Sigmoid colon (tissue), 4 donors: ENCODE results near the gene ACTN1.

Experiments used
- EP300 ChIP-seq, 4 donors: sonication (generic); formaldehyde crosslinking; IDR thresholded peaks; one replicate each; pipeline ENCODE4 v1.6.1; 2017; ENCODE audit warnings: antibody characterized with exemption in 4 of 4
- POLR2AphosphoS5 ChIP-seq, 4 donors: sonication (generic); formaldehyde crosslinking; IDR thresholded peaks; one replicate each; pipeline ENCODE4 v1.6.1; 2017; ENCODE audit warnings: antibody characterized with exemption in 4 of 4
- TF ChIP-seq, protein P1 (sequence below), 4 experiments: fragments of 450-650 bp in 3 of 4; fragments of 200-600 bp in 1 of 4; IDR thresholded peaks; one replicate each; pipeline ENCODE4 v1.5.1; 2016 to 2019; ENCODE audit warnings: antibody characterized with exemption in 4 of 4, mild to moderate bottlenecking in 3 of 4, moderate library complexity in 2 of 4

DNA sequence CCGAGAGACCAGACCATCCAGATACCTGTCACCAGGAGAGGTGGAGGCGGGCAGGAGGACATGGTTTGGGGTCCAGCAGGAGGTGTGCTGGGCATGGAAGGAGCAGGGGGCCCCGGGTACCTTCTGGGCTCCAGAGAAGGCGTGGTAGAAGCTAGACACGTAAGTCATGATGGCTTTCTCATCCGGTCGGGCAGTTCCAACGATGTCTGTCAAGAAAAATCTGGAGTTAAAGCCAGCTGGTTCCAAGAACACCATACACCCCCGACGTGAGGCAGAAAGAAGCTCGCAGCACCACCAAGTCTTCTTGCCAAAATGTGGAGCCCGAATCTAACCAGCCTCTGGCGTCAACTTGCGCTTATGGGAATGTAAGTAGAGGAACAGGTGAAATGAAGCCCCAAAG, 76.7 kb downstream of the ACTN1 start:
- TF ChIP-seq, protein P1, sequence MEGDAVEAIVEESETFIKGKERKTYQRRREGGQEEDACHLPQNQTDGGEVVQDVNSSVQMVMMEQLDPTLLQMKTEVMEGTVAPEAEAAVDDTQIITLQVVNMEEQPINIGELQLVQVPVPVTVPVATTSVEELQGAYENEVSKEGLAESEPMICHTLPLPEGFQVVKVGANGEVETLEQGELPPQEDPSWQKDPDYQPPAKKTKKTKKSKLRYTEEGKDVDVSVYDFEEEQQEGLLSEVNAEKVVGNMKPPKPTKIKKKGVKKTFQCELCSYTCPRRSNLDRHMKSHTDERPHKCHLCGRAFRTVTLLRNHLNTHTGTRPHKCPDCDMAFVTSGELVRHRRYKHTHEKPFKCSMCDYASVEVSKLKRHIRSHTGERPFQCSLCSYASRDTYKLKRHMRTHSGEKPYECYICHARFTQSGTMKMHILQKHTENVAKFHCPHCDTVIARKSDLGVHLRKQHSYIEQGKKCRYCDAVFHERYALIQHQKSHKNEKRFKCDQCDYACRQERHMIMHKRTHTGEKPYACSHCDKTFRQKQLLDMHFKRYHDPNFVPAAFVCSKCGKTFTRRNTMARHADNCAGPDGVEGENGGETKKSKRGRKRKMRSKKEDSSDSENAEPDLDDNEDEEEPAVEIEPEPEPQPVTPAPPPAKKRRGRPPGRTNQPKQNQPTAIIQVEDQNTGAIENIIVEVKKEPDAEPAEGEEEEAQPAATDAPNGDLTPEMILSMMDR (IDR thresholded peaks at IDR 0.05) = no peak
- TF ChIP-seq POLR2AphosphoS5 (IDR thresholded peaks at IDR 0.05) (no peak), EP300 (IDR thresholded peaks at IDR 0.05) (no peak)
